DMS114 treated with DMSO at 0.1 percent for 48 hours (cell line): ENCODE data around the gene SLC25A47.
"Not testable (repeated sequence)": the region's sequence is repeated elsewhere in the genome, so short reads cannot be mapped to it uniquely, and the experiment has no call there.

ENCODE experiments used
- DNase-seq: peaks from one replicate; lab custom pipeline; 2025; ENCODE audit not compliant: unreplicated experiment; lab: John Stamatoyannopoulos, UW

The SLC25A47 gene

DNA sequence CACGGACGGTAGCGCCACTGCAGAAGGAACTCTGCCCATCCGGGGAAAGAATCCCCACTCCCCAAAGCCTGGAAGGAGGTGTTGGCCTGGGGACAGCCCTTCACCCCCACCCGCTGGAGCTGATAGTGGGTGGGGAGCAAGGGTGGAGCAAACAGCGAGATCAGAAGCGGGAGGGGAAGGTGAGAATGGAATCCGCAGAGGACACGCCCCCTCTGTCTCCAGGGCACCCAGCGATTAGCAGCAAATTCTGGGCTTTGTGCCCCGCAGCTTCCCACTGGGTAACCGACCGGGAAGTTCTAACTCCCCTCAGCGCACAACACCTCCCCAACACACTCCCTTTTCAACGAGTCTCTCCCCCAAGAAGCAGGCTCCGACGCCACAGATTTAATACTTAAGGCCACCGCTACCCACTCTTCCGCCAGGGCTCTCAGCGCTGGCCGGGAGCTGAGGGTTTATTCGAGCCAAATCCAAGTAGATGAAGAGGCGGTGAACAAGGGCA lies 18.3 kb upstream of the SLC25A47 start:
- no peak for DNase-seq

DNA sequence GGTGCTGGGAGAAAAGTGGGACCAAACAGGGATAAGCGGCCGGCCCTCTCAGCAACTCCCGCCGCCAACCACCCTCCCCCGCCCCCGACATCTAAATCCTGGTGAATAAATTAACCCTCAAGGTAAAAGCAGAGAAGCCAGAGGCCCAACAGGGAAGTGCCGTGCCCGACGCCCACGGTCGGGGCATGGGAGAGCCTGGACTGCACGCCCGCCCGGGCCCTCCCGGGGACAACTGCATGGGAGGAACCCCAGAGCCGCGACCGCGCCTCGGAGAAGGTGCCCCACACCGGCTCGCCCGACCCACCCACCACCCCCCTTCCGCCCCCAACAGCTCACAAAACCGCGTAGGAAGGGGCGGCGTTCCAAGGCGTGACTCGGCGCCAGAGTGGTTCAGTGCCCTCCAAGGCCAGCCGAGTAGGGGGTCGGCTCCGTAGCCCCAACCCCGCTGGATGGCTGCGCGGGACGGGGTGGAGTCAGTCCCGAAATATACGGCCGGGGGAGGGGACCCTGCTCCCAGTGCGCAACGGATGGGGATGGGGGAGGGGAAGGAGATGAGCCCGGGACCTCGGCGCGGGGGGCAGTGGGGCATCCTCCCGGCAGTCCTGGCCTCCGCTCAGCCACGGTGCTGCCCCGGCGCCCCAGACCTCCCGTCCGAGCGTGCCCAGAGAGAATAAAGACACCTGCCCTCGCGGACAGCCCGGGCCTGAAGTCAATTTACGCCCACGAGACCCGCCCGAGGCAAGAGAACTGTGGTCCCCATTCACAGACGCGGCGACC lies 17.6 kb upstream of the SLC25A47 start:
- no peak for DNase-seq

DNA sequence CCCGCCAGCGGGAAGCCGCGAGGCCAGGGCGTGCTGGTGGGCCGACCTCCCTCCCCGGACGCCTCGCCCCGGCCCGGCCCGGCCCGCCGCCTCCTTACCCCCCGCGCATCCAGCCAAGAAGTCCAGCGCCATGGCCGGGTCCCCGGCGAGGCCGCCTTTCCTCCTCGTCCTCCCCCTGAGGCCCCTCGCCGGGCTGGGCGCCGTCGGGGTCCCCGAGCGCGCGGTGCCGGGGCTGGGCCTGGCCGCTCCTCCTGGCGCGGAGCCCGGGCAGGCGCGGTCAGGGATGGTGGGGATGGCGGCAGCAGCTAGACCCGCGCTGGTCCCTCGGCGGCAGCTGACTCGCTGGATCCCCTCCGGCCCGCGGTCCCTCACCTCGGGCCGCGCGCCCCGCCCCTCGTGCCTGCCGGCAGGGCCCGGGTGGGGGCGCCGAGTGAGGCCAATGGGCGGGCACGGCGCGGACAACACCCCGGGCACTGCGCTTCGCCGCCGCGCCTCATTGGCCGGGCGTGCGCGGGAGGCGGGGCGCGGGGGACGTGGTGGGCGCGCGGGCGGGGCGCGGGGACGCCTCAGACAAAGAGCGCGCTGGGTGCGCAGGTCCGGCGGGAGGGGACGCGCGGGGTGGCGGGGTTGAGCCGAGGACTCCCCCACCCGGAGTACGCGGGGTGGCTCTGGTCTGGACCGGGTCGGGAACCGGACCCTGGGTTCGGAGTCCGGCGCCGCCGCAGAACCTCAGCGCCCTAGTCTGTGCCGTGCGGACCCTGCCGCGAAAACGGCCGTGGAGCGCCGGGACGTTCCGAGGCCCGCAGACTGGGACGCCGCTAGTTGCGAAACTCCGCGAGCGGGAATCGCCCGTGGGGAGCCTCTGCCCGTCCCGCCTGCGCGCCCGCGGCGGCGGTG lies 16.8 kb upstream of the SLC25A47 start, which contains the start of gene SLC25A29:
SLC25A29 (minus strand) TSS at position 344 of the 897 bp plus-strand sequence; CDS start at position 132, 212 bp downstream.
- peak; percentile 38 for DNase-seq

DNA sequence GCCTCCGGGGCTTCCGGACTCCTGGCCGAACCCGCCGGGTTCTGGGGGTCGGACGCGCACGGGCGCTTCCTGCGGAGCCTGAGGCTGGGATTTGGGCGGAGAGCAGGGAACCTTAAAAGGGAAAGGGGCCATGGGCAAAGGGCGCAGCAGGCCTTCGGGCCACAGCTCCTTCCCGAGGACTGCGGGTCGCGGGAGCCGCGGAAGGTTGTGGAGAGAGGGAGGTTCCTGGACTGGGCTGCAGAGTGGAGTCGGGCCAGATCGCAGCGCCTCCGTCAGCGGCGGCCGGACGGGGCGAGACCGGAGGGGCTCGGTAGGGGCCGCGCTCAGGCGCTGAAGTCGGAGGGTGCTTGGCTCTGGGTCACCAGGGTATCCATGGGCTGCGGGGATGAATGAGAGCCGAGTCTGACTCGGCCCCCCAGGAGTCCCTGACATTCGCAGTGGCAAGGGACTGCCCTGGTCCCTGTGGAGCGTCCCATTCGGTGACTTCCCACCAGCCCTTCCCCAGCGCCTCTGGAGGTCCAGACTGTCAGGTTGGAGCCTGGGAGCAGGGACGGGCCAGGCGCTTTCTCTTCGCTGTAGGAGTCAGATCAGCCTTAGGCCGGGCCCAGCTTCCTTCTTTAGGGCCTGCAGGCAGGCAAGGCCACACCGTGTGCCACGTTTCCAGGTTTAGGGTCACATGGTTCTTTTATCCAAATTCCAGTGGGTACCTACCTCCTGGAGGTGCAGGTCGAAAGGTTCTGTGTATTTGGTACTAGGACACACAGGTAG lies 16.0 kb upstream of the SLC25A47 start:
- no peak for DNase-seq

DNA sequence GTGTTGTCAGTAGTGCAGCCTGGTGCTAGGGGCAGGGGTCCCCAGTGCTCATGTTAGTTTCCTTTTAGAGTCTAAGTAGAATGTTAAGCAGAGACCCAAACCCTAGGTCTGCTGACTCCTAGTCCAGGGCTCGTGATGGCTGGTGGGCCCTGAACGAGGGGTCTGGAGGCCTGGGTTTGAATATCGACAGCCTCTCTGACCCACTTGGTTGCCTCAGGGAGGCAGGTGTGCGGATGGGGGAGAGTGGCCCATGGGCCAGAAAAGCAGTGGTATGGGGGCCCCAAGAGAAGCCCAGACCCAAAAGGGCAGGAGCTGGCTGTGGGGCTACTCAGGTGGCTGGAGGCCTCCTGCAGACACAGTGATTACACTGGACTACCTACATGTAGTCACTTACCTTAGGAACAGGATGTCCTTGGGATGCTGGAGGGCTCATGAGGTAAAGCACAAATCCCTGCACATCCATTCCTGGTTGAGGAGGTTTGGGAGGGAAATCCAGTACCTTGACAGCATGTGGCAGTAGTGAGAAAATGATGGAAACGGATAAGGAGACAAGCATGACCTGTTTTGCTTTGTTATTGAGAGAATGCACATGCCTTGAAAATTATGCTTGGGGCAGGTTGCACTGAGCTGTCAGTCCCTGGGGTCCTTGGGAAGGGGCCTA lies 15.2 kb upstream of the SLC25A47 start:
- no peak for DNase-seq

DNA sequence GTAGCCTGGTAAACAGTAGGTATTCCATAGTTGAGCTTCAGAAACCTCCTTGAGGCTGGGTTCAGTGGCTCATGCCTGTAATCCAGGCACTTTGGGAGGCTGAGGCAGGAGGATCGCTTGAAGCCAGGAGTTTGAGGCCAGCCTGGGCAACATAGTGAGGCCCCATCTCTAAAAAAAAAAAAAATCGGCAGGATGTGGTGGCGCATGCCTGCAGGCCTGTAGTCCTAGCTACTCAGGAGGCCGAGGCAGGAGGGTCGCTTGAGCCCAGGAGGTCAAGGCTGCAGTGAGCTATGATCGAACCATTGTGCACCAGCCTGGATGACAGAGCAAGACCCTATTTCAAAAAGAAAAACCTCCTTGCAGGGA lies 14.7 kb upstream of the SLC25A47 start:
- not testable (repeated sequence) for DNase-seq

DNA sequence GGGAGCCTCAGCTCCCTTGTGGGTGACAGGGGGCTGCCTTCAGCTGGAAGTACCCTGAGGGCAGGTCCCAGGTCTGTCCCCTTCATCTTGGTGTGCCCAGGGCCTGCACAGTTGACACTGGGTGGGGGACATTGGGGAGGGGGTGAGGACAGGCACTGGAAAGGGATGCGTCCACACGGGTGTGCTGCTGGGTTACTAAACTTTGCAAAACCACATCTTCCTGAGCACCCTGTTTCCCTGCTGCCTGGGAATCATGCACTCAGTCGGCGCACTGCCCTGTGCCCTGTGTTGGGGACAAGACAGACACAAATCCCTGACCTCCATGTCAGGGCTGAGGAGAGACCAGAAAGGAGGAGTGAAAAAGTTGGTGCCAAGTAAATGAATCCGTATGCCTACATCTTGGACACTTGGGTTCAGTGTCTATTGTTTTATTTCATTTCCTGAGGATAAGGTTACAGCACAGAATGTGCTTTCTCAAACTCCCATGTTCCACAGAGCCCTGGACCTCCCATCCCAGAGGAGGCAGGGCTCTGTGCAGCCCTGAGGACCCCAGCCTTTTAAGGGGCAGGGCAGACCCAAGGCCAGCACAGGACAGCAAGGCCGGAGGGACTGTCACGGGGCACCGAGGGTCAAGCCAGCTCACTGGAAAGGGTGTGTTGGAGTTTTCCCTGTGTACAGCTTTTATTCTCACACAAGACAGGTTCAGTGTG lies 14.0 kb upstream of the SLC25A47 start:
- no peak for DNase-seq

DNA sequence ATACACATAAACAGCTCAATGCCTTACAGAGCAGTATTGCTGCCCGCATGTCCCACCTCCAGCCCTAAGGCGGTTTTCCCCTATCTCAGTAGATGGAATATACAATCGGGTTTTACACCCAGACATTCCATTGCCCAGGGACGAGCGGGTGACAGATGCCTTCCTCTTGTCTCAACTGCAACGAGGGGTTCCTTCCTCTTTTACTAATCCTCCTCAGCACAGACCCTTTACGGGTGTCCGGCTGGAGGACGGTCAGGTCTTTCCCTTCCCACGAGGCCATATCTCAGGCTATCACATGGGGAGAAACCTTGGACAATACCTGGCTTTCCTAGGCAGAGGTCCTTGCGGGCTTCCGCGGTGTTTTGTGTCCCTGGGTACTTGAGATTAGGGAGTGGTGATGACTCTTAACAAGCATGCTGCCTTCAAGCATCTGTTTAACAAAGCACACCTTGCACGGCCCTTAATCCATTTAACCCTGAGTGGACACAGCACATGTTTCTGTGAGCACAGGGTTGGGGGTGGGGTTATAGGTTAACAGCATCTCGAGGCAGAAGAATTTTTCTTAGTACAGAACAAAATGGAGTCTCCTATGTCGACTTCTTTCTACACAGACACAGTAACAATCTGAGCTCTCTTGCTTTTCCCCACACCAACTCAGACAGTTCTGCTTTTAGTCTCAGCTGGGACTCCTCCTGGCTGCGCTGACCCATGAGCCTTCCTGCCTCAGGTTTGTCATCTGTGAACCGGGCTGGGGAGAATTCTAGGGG lies 10.8 kb upstream of the SLC25A47 start:
- not testable (repeated sequence) for DNase-seq

DNA sequence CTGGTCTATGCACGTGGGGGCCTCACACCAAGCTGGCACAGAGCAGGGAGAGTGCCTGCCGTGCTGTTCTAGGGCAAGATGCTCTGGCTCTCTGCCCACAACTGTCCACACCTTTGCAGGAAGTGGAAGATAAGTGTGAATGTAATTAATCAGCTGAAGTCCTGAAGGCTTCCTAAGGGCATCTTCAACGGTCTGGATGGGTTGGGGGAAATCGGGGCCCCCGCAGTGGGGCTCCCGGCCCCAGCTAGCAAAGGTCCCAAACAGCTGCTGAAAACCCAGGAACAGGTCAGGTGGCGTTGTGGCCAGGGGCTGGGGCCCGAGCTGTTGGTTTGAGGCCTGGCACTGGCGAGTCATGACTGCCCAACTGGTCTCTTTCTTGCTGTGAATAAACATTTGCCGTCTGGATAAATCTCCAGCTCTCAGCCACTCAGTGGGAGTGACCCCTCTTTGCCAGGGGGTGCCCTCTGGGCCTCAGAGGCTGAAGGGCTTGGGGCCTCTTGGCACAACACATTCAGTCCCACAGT lies 10.2 kb upstream of the SLC25A47 start:
- DNase-seq: no peak

DNA sequence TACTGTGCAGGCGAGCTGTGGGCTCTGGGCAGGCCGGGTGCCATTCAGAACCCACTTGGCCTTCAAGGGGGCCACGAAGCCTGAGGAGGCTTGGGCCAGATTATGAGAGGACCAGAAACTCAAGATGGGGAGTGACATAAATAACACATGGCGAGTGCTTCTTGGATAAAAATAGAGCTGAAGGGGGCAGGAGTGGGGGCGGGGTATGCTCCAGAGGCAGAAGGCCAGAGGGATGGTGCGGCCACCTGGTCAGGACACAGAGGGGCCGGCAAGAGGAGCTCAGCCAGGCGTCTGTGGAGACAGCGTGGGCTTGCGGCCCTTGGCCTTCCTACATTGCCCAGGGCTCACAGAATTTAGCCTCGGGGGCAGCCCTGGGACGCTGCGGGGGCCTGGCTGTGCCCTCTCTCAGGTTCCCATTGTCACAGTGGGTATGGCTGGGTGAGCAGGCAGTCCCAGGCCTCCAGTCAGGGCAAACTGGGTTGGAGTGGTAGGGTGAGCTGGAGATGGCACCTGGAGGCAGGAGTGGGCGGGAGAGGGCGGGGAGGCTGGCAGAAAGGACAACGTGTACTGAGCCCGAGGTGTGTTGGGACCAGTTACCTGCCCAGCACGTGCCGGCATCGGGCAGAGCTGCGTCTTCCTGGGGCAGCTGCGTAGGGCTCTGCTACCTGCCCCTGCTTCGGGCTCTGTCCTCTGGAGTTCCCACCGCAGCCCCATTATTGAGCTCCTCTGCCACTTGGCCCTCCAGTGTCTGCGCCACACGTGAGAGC lies 9.5 kb upstream of the SLC25A47 start:
- DNase-seq: no peak

DNA sequence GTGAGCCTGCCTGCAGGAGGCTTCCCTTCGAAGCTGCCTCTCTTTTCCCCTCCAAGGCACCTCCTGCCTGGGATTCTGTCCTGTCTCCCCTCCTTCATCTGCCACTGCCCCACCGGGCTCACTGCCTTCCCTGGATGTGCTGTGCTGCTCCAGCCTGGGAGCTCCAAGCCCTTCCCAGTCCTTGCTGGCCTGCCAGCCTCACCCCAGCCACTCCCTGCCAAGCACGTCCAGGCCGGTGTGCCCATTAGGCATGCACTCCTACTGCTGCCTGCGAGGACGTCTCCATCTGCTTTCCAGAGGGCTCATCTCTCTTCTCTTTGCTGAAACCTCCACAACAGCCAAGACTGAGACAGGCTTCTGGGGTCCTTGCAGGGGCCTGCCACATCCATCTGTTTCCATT lies 8.4 kb upstream of the SLC25A47 start:
- DNase-seq: no peak

DNA sequence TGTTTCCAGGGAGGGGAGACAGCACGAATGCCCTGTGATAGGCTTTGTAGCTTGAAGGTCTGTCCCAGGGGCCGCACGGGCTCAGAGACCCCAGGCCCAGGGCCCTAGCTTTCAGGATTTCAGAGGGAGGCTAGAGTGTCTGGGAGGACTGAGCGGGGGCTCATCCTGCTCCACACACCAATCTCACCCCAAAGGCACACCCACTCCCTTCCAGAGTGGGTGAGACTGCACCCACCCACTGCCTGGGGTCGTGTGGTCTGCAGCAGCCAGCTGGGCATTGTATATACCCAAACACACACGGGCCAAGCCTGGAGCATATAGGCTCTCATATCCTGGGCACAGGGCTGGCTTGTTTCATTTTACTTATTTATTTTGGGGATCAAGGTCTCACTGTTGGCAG lies 5.8 kb upstream of the SLC25A47 start:
- DNase-seq: no peak

DNA sequence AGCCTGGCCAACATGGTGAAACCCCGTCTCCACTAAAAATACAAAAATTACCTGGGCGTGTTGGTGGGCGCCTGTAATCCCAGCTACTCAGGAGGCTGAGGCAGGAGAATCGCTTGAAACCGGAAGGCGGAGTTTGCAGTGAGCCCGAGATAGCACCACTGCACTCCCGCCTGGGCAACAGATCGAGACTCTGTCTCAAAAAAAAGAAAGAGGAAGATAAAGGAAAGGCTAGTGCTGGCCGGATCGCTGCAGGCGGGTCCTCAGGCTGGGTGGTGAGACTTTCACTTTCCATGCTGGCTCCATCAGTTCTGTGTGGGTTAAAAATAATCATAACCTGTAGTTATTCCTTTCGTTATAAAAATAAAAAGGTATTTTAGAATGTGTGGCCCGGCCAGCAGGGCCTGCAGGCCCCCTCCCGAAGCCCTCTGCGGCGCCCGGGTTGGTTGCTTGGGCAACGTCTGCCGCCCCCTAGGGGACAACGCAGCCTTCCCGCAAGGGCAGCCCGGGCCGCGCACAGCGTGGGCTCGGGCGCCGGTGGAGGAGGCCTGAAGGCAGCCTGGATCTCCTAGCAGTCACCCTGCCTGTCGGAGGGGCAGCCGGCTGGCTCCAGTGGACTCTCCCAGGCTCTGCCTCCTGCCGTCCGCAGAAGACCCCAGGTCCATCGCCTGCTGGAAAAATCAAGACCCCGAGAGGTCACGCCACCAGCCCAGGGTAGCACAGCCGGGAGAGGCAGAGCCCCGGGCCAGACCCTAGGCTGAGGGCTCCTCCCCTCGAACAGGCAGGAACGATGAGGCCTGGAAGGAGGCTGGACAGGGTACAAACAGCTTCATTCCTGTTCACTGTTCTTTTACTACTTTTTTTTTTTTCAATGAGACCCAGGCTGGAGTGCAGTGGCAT lies 5.0 kb upstream of the SLC25A47 start:
- DNase-seq: no peak

DNA sequence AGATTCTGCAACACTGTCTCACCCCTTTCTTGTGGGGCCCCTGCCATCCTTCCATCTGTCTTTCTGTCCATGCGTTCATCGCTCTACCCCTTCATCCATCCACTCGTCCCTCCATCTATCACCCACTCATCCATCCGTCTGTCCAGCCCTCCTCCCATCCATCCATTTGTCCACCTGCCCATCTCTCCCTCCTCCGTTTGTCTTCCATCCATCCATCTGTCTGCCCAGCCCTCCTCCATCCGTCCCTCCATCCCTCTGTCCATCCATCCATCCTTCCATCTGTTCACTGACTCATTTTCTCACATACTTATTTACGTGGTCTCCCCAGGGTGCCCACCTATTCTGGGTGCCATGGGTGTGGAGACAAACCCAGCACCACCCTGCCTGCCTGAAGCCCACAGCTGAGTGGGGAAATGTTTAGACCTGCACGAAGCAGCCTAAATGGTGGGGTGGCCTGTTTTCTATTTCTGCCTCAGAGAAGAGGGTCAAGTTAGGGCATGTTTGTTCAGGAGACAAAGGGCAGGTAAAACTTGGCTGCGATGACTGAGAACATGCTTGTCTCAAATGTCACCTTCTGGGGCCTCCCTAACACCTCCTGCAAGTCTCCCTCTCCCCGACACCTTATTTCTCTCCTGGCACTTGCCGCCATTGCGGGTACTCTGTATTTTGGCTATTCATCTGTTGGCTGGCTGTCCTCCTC lies 2.8 kb upstream of the SLC25A47 start:
- no peak for DNase-seq

DNA sequence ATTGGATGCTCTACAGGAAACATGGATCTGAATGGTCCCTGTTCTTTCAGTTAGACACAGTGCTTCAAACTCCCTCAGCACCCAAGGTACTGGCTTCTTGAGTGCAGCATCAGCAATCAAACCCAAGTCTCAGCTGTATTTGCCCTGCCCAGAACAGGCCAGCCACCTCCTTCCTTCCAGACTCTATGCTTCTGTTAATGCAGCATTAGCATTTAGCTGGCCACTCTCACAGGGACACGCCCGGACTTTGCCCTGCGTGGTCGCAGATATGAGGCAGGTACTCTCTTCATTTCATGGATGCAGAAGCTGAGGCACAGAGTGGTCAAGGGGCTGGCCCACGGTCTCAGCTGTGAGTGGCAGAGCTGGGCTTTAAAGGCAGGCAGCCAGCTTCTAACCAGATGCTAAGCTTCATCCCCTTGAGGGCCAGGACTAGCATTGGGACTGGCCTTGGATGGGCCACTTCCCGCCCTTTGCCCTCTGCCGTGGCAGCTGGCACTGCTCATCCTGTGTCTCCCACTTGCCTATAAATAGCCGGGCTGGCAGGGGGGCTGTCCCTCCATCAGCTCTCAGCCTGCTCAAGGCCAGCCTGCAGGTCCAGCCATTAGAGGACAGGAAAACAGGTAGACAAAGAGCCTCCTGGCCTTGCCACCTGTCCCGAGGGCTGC lies 1.5 kb upstream of the SLC25A47 start:
- DNase-seq: no peak
